Large intestine (tissue), 3 donors: ENCODE data around the gene ATP8B1. TPM values are rescaled to one million over a fixed set of nuclear protein-coding genes. Genes with fewer than 3 reads are reported as not detected.

Experiments used
- DNase-seq, 2 donors: peaks; one replicate each; pipeline versions ENCODE4 v3.0.0 to v3.0.0-alpha.2; 2013
- H3K27ac ChIP-seq: one replicate; pipeline ENCODE4 v1.5.1; 2013; ENCODE audit warnings: low read length
- H3K27me3 ChIP-seq: 2 replicates; pipeline ENCODE4 v1.6.1; 2013; ENCODE audit warnings: low read length; ENCODE audit not compliant: control insufficient read depth, insufficient read depth
- H3K36me3 ChIP-seq: 2 replicates; pipeline ENCODE4 v1.6.1; 2013; ENCODE audit warnings: low read length; ENCODE audit not compliant: control insufficient read depth, insufficient read depth
- H3K4me1 ChIP-seq: one replicate; pipeline ENCODE4 v1.6.1; 2013; ENCODE audit warnings: low read length; ENCODE audit not compliant: control insufficient read depth, insufficient read depth
- H3K4me3 ChIP-seq: one replicate; pipeline ENCODE4 v1.5.1; 2013; ENCODE audit warnings: low read length
- H3K9me3 ChIP-seq: one replicate; pipeline ENCODE4 v1.6.1; 2013; ENCODE audit warnings: mild to moderate bottlenecking, low read depth, low read length, moderate library complexity; ENCODE audit not compliant: control insufficient read depth
- WGBS: methylation state at CpG from one replicate; pipeline ENCODE4 v1.1.5; 2013; ENCODE audit warnings: low lambda C conversion rate; ENCODE audit not compliant: insufficient coverage; 5-methylcytosine and 5-hydroxymethylcytosine counted together
- polyA plus RNA-seq: library from polyadenylated mRNA; unstranded; fragments of 120-200 nt; gene quantifications from one replicate; pipeline ENCODE4 v1.2.1, GENCODE V29; 2013

Gene ATP8B1
- polyA plus RNA-seq, 1 donor, result 68.2 TPM

- Histone ChIP-seq H3K36me3 (no peaks in the 10 kb centered on the region), H3K27me3 (no peaks in the 10 kb centered on the region), H3K27ac (no peak overlapping the region), H3K4me1 (peaks cover 4% of the 10 kb centered on the region), H3K9me3 (peaks cover 2% of the 10 kb centered on the region), H3K4me3 (no peak overlapping the region)
- no peak for DNase-seq
- no CpG with 5 or more reads among the region's 5 CpGs for WGBS
Observed at GRCh38 chr18:57627488-57627887, 175.6 kb downstream of the ATP8B1 start.

DNA sequence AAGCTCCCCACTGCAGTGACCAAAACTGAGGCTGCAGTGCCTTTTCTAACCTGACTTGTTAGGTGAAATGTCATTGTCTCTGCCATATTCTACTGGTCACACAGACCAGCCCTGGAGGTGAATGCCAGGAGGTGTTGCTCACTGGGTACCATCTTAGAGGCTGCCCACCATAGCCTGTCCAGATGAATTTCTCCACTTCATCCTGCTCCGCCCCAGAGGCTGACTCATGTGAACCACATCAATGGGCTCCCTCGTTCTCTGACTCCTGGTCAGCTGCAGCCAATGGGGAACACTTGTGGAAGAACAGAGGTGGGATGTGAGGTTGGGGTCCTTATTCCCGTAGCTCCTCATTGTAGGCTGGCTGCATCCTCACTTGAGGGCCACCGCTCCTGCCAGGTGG is 178.1 kb downstream of the ATP8B1 start:
- DNase-seq, result no peak
- Histone ChIP-seq H3K27me3 (no peaks in the 10 kb centered on the region), H3K4me1 (peaks cover 5% of the 10 kb centered on the region), H3K4me3 (no peak overlapping the region), H3K36me3 (peaks cover 1% of the 10 kb centered on the region), H3K9me3 (peaks cover 2% of the 10 kb centered on the region), H3K27ac (no peak overlapping the region)
- WGBS, result no CpG with 5 or more reads among the region's 4 CpGs

- H3K4me1 ChIP-seq, result peaks cover 5% of the 10 kb centered on the region
- no CpG with 5 or more reads among the region's 20 CpGs for WGBS
- H3K27me3 ChIP-seq, result no peaks in the 10 kb centered on the region
- peak overlapping the region; percentile 62 for H3K4me3 ChIP-seq
- H3K9me3 ChIP-seq, result peaks cover 2% of the 10 kb centered on the region
- H3K27ac ChIP-seq, result peak overlapping the region; percentile 66
- H3K36me3 ChIP-seq, result peaks cover 12% of the 10 kb centered on the region
- no peak for DNase-seq
Observed at GRCh38 chr18:57621246-57621604, 181.9 kb downstream of the ATP8B1 start.

DNA sequence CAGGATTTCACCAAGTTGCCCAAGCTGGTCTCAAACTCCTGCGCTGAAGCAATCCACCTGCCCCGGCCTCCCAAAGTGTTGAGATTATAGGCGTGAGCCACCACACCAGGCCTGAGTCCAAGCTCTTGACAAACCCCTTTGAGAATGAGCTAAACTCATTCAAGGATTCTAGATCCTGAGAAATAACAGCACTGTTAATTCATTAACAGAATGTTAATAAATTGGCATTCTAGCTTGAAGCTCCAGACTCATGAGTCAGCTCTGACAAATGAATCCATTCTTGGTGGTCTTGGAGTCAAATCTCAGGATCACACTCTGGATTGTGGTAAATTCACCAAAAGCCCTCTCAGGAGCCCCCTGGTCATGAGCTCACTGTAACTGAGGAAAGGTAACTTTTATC is 183.2 kb downstream of the ATP8B1 start:
- H3K36me3 ChIP-seq, result peaks cover 19% of the 10 kb centered on the region
- H3K9me3 ChIP-seq, result peaks cover 2% of the 10 kb centered on the region
- no peaks in the 10 kb centered on the region for H3K27me3 ChIP-seq
- peaks cover 5% of the 10 kb centered on the region for H3K4me1 ChIP-seq
- no CpG with 5 or more reads among the region's 3 CpGs for WGBS
- H3K4me3 ChIP-seq, result no peak overlapping the region
- no peak for DNase-seq
- H3K27ac ChIP-seq, result no peak overlapping the region

- Histone ChIP-seq H3K36me3 (peaks cover 26% of the 10 kb centered on the region), H3K4me1 (peaks cover 5% of the 10 kb centered on the region), H3K9me3 (peaks cover 2% of the 10 kb centered on the region), H3K27me3 (no peaks in the 10 kb centered on the region), H3K27ac (no peak overlapping the region), H3K4me3 (no peak overlapping the region)
- WGBS, result no CpG with 5 or more reads among the region's 3 CpGs
- DNase-seq, result no peak
Observed at GRCh38 chr18:57618910-57619309, 184.2 kb downstream of the ATP8B1 start.

DNA sequence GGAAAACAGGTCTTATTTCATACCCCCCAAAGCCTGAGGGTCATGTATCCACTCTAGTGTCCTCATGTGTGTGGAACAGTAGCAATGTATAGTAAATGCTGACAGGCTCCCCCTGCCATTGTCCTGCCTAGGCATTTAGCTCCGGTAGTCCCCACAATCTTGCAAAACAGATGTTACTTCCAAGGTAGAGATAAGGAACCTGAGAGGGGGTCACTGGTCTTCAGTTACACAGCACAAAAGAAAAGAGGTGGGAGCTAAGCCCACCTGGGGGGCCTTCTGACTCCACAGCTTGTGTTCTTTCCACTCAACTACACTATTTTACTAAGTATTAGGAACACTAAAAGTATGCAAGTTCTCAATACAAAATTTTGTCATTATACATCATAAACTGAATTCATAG is 199.2 kb downstream of the ATP8B1 start:
- Histone ChIP-seq H3K36me3 (peaks cover 63% of the 10 kb centered on the region), H3K4me3 (no peak overlapping the region)

More for the DNA sequence above, 199.2 kb downstream of the ATP8B1 start:
- Histone ChIP-seq H3K27me3 (no peaks in the 10 kb centered on the region), H3K9me3 (no peaks in the 10 kb centered on the region), H3K4me1 (no peaks in the 10 kb centered on the region), H3K27ac (no peak overlapping the region)
- DNase-seq, result no peak
- WGBS, result no CpG with 5 or more reads among the region's 1 CpG

Other genes starting within 250 kb of the ATP8B1 start
- 20.0 TPM for gene FECH, start 216.6 kb downstream of the ATP8B1 start, polyA plus RNA-seq
- gene NARS1, start 181.5 kb downstream of the ATP8B1 start, polyA plus RNA-seq, result 141 TPM
- gene NEDD4L, start 240.9 kb upstream of the ATP8B1 start, polyA plus RNA-seq, result 93.0 TPM